ENCODE data around the gene NPAS3.
A peak's percentile ranks its signal among the peaks of the same experiment; 100 is the strongest.

NPAS3 gene

DNA sequence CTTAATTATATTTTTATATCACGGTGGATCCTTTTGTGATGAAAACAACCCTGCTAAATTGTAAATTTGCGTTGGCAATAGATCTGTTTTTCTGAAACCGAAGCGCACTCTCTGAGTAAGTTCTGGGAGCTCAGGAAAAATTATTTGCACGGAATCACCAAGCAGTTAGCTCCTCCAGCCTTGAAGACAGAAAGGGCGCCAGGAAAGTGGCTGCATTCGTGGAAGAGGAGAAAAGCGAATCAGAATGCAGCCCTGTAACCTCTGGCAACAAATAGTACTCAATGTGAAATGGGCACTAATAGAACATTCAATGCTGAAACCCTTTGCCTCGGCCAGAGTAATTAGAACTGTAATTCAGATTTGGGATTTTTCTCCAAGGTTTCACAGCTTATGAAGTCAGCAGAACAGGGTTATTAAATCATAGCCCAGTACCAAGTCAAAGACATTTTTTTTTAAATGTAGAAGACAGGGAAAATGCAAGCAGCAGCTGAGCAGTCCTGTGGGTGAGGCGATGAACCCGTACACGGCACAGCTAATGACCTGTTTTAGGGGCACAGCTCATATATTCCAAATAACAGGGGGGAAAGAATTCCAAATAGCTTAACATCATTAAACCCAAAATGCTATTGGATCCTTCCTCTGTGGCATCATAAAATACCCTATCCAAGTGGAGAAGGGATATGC is 760.8 kb downstream of the NPAS3 start:
- no peak for DNase-seq

GRCh38 chr14:33700052-33700451 is 761.4 kb downstream of the NPAS3 start:
- no peak for DNase-seq

GRCh38 chr14:33702293-33702692 is 763.6 kb downstream of the NPAS3 start:
- DNase-seq = no peak

- no peak for DNase-seq
Observed at GRCh38 chr14:33704481-33704880, 765.8 kb downstream of the NPAS3 start.

DNA sequence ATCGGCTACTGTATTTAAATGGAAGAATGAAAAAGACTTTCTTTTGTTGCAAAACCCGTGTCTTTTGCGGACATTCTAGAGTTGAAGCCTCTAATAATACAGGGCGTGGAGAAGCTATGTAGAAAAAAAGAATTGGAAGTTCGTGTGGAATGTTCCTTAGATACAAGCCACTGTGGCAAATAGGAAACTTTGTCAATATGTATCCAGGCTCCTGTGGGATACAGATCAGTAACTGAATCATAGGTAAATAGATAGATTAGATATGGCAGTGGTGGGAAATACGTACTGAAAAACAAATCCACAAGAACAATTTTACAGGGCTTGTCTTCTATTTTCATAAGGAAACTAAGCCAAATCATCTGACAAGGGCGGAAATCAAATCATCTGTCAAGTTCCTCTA is 766.8 kb downstream of the NPAS3 start:
- DNase-seq = no peak

GRCh38 chr14:33707716-33708115 is 769.0 kb downstream of the NPAS3 start:
- DNase-seq = no peak

DNA sequence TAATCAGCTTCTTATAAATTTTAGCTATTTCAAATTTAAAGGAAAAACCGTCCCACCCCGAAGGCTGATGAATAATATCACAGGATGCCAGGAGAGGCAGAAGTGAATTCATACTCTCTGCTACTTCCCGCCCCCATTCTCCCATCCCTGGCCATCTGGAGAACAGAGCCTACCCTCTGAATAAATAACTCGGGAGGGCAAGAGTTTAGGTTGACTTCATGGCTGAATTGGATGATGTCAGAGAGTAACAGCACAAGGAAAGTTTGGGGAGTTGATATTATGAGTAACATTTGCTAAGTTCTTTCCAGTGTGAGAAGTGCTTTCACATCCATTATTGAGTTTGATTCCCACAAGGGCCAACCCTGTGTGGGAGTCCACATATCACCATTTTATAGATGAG is 770.6 kb downstream of the NPAS3 start:
- no peak for DNase-seq

DNA sequence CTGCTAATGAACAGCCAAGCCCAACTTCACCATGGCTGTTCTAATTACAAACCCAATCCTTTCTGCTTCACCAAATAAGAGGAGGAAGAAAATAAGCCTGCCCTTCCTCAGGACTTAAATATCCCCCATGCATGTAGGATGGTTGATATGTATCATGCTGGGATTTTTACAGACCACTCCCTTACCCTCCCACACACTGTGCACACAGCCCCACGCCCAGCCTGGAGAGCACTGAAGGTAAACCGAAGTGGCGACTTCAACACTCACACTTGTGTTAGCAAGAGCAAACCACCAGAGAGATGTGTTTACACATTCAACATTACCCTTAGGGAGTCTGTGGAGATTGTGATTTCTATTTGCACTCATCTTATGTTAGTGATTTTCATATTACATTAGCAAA is 771.0 kb downstream of the NPAS3 start:
- DNase-seq = no peak

GRCh38 chr14:33710273-33710672 is 771.6 kb downstream of the NPAS3 start:
- no peak for DNase-seq

DNA sequence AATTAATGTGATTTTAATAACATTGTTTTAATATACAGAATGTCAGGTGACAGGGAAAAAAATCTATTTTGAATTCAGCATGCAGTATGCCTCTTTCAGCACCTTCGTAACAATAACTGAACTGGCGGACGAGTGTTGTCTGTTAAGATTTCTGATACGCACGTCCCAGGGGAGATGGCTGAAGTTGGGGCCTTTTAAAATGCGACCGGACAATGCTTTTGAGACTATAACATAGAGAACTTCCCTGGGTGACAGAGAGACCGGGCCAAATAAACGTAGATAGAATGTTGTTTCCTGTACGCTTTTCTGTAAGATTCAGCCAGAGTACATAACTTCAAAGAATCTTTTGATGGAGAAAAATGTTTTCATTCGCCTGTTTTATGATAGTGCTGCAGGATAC is 772.5 kb downstream of the NPAS3 start:
- no peak for DNase-seq

GRCh38 chr14:33711811-33712216 is 773.1 kb downstream of the NPAS3 start:
- DNase-seq = no peak

DNA sequence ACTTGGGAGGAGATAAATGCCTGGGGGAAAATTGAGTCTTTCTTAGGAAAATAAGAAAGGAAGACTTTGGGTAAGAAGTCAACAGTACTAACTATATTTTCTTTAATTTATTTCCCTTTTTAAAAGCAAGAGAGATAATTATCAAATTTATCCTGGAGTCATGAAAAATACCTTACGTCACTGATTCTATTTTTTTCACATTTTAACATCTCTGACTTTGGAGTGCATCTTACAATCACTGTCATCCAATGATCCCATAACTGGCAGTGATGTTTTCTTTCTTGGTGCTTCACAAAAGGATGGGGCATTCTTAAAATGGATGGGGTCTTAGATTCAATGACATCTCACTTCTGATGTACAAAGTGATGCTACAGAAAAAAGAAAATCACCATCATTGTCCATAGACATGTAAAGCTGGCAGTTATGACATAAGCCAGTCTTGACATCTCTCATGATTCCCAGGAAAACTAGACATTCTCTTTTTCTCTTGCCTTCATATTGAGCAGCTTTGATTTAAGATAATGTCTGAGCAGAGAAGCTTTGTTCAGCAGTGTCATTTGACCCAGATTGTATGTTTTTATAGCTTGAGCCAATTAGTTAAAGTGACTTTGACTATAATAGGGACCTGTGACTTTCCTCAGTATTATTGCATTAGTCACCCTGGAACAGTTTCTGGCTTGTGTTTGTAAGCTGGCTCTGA is 776.0 kb downstream of the NPAS3 start:
- DNase-seq = peak in 1 of 2 experiments; percentile 10

DNA sequence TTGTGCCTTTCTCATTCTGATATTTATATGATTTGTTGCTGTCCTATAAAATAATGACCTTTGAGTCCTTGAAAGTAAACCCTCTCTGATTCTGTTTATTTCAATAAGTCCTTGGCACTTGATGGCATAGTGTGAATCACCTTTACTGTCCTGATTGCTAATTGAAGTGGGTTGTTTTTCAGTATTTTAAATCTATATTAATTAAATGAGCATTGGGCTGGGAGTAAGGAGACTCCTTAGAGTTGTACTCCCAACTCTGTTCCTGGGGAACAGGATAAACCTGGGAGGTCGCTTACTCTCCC is 776.5 kb downstream of the NPAS3 start:
- no peak for DNase-seq

GRCh38 chr14:33716921-33717320 is 778.2 kb downstream of the NPAS3 start:
- DNase-seq = no peak

GRCh38 chr14:33717866-33718265 is 779.2 kb downstream of the NPAS3 start:
- no peak for DNase-seq

GRCh38 chr14:33720284-33720787 is 781.7 kb downstream of the NPAS3 start:
- DNase-seq = no peak

DNA sequence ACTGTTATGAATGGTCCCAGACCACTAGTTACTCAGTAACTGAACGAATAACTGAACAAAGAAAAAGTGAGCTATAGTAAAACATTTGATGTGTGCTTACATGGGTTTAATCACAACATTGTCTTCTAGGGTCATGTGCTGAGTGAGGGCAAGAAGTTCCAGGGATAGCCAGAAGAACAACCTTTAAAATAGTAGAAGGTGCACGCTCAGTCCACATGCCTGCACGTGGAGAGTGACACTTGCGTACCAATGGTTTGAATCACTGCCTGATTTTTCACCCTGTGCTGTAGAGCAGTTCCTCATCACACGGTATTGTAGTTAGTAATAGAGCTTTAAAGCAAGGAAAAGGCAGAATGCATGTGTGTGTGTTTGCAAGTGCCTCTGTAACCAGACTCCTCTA is 788.0 kb downstream of the NPAS3 start:
- DNase-seq = no peak

- no peak for DNase-seq
Observed at GRCh38 chr14:33727606-33728005, 788.9 kb downstream of the NPAS3 start.

GRCh38 chr14:33728010-33728498 is 789.4 kb downstream of the NPAS3 start:
- DNase-seq = no peak

DNA sequence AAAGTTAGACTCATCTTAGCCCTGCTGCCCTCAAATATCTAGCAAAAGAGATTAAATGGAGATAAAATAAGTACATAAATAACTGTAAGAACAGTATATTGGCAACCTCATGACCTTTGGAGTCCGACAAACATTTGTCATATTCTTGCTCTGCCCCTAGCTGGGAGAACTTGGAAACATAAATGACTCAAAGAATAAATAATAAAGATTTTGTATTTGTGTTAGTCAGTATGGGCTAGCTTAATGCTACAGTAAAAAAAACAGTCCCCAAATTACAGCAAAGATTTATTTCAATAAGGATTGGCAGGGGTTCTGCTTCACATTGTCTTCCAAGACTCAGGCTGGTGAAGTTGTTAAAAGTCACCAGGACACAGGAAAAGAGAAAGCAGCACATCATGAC is 791.5 kb downstream of the NPAS3 start:
- no peak for DNase-seq

GRCh38 chr14:33732175-33732574 is 793.5 kb downstream of the NPAS3 start:
- DNase-seq = peak in 1 of 2 experiments; percentile 12

DNA sequence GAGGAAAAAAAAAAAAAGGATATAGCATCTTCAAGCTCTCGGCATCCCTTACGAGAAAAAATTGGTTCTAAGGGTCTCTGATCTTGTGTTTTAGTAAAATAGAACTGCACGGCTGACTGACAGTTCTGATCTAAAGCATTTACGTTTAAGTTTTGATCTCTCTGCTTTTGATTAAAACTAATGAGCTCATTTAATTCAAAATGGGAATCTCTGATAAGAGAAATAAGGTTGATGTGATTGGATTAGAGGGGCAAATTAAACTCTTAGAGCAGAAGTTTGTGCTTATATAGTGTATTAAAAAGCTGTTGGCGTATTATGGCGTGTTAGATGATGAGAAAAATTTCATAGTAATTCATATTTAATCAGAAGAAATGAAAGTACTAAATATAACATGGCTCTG is 794.6 kb downstream of the NPAS3 start:
- no peak for DNase-seq

- DNase-seq = no peak
Observed at GRCh38 chr14:33733721-33734120, 795.0 kb downstream of the NPAS3 start.

DNA sequence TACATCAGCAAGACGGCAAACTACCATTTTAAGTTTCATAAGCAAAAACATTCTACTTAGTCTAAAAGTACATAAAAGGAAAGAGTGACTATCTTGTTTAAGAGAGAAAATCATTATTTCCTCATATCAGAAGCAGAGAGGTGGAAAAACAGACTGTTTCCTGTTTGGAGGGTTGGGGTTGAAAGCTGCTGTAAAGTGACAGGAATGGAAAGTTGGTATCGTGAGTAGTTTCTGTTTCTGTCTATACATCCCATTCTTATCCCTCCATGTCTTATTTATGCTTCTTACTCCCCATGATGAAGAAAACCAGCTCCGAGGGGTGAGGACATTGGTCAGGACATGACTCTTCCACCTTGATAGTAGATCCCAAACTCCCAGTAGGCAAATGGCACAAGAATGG is 795.7 kb downstream of the NPAS3 start:
- DNase-seq = no peak
